ENCODE results near the gene KRI1. TPM values are rescaled to one million over a fixed set of nuclear protein-coding genes. Genes with fewer than 3 reads are reported as not detected.

Gene KRI1
- total and polyA plus RNA-seq, 4 donors: 4.6 to 14.1 (median 7.0) TPM

DNA sequence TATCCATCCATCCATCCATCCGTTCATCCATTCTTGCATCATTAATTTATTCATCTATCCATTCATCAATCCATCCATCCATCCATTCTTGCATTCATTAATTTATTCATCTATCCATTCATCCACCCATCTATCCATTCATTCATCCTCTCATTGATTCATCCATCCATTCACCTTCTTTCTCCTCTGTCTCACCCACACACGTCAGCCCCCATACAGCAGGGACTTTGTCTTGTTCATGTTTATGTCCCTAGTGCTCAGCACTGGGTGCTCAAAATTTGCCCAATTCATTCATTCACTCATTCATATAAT, 22.0 kb upstream of the KRI1 start:
- TF ChIP-seq MAX (IDR thresholded peaks at IDR 0.05): no peak
- no peak for TF ChIP-seq JUND (IDR thresholded peaks at IDR 0.05)
- TF ChIP-seq, protein P1, sequence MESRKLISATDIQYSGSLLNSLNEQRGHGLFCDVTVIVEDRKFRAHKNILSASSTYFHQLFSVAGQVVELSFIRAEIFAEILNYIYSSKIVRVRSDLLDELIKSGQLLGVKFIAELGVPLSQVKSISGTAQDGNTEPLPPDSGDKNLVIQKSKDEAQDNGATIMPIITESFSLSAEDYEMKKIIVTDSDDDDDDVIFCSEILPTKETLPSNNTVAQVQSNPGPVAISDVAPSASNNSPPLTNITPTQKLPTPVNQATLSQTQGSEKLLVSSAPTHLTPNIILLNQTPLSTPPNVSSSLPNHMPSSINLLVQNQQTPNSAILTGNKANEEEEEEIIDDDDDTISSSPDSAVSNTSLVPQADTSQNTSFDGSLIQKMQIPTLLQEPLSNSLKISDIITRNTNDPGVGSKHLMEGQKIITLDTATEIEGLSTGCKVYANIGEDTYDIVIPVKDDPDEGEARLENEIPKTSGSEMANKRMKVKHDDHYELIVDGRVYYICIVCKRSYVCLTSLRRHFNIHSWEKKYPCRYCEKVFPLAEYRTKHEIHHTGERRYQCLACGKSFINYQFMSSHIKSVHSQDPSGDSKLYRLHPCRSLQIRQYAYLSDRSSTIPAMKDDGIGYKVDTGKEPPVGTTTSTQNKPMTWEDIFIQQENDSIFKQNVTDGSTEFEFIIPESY (IDR thresholded peaks at IDR 0.05): no peak
- no peak for TF ChIP-seq RAD21 (IDR thresholded peaks at IDR 0.05)
- no peak for TF ChIP-seq TAF1 (conservative IDR thresholded peaks at IDR 0.05)
- no peak for TF ChIP-seq FOXA1 (IDR thresholded peaks at IDR 0.05)
- TF ChIP-seq, protein P2, sequence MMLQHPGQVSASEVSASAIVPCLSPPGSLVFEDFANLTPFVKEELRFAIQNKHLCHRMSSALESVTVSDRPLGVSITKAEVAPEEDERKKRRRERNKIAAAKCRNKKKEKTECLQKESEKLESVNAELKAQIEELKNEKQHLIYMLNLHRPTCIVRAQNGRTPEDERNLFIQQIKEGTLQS (IDR thresholded peaks at IDR 0.05): no peak
- TF ChIP-seq SP1 (IDR thresholded peaks at IDR 0.05): no peak
- no peak for TF ChIP-seq HNF4A (conservative IDR thresholded peaks at IDR 0.05)
- TF ChIP-seq YY1 (IDR thresholded peaks at IDR 0.05): no peak
- TF ChIP-seq EGR1 (IDR thresholded peaks at IDR 0.05; ENCODE audit: low read depth in 2 of 2): no peak
- TF ChIP-seq FOXA2 (IDR thresholded peaks at IDR 0.05): no peak
- TF ChIP-seq HNF4G (IDR thresholded peaks at IDR 0.05): no peak
- TF ChIP-seq NR2F2 (IDR thresholded peaks at IDR 0.05): no peak
- Histone ChIP-seq H3K4me1 (ENCODE audit: control insufficient read depth in 4 of 4, insufficient read depth in 4 of 4, low read length in 3 of 4) (no peaks in the 10 kb centered on the region), H3K9ac (ENCODE audit: low read depth in 1 of 2, low read length in 2 of 2) (no peak overlapping the region), H3K4me3 (ENCODE audit: low read depth in 1 of 3, low read length in 3 of 3) (no peak overlapping the region), H3K27me3 (ENCODE audit: control insufficient read depth in 4 of 4, insufficient read depth in 4 of 4, low read length in 3 of 4) (peaks cover 0 to 4% (median 2%) of the 10 kb centered on the region in 4 donors), H3K27ac (ENCODE audit: low read depth in 1 of 2, low read length in 2 of 2) (no peak overlapping the region), H3K36me3 (ENCODE audit: control insufficient read depth in 4 of 4, insufficient read depth in 3 of 4, low read depth in 1 of 4, low read length in 3 of 4) (no peaks in the 10 kb centered on the region), H3K9me3 (ENCODE audit: control insufficient read depth in 4 of 4, low read length in 3 of 4) (no peaks in the 10 kb centered on the region)
- DNase-seq (ENCODE audit: low spot score): no peak
- 81% methylated on average over 2 of the region's 2 CpGs for WGBS

GRCh38 chr19:10587022-10587838, 21.4 kb upstream of the KRI1 start, which contains the start of gene AP1M2:
TSS of gene AP1M2 (minus strand) at chr19:10587312. CDS start at chr19:10587231, 81 bp downstream.
- H3K36me3 ChIP-seq (ENCODE audit: control insufficient read depth in 4 of 4, insufficient read depth in 3 of 4, low read depth in 1 of 4, low read length in 3 of 4): no peaks in the 10 kb centered on the region
- no peaks in the 10 kb centered on the region for H3K4me1 ChIP-seq (ENCODE audit: control insufficient read depth in 4 of 4, insufficient read depth in 4 of 4, low read length in 3 of 4)
- DNase-seq (ENCODE audit: low spot score): no peak
- H3K27ac ChIP-seq (ENCODE audit: low read depth in 1 of 2, low read length in 2 of 2): no peak within 1 kb of the TSS
- 18% methylated on average over 35 of the region's 35 CpGs for WGBS
- TF ChIP-seq SP1 (IDR thresholded peaks at IDR 0.05) (no peak), FOXA2 (IDR thresholded peaks at IDR 0.05) (no peak), TAF1 (conservative IDR thresholded peaks at IDR 0.05) (no peak), HNF4G (IDR thresholded peaks at IDR 0.05) (no peak), GABPA (IDR thresholded peaks at IDR 0.05 in 1 of 2, conservative IDR thresholded peaks at IDR 0.05 in 1 of 2) (no peak), REST (IDR thresholded peaks at IDR 0.05) (no peak), EGR1 (IDR thresholded peaks at IDR 0.05; ENCODE audit: low read depth in 2 of 2) (no peak), MAX (IDR thresholded peaks at IDR 0.05) (no peak), JUND (IDR thresholded peaks at IDR 0.05) (no peak), RXRA (IDR thresholded peaks at IDR 0.05) (no peak), FOXA1 (IDR thresholded peaks at IDR 0.05) (no peak)
- TF ChIP-seq, protein P2 (IDR thresholded peaks at IDR 0.05): no peak
- TF ChIP-seq, protein P1 (IDR thresholded peaks at IDR 0.05): no peak
- TF ChIP-seq, protein P3, sequence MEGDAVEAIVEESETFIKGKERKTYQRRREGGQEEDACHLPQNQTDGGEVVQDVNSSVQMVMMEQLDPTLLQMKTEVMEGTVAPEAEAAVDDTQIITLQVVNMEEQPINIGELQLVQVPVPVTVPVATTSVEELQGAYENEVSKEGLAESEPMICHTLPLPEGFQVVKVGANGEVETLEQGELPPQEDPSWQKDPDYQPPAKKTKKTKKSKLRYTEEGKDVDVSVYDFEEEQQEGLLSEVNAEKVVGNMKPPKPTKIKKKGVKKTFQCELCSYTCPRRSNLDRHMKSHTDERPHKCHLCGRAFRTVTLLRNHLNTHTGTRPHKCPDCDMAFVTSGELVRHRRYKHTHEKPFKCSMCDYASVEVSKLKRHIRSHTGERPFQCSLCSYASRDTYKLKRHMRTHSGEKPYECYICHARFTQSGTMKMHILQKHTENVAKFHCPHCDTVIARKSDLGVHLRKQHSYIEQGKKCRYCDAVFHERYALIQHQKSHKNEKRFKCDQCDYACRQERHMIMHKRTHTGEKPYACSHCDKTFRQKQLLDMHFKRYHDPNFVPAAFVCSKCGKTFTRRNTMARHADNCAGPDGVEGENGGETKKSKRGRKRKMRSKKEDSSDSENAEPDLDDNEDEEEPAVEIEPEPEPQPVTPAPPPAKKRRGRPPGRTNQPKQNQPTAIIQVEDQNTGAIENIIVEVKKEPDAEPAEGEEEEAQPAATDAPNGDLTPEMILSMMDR (IDR thresholded peaks at IDR 0.05; ENCODE audit: low read depth, low read length, missing input control): no peak
- peaks cover 0 to 4% (median 2%) of the 10 kb centered on the region in 4 donors for H3K27me3 ChIP-seq (ENCODE audit: control insufficient read depth in 4 of 4, insufficient read depth in 4 of 4, low read length in 3 of 4)
- no peak within 1 kb of the TSS for H3K4me3 ChIP-seq (ENCODE audit: low read depth in 1 of 3, low read length in 3 of 3)
- no peak within 1 kb of the TSS for H3K9ac ChIP-seq (ENCODE audit: low read depth in 1 of 2, low read length in 2 of 2)
- no peaks in the 10 kb centered on the region for H3K9me3 ChIP-seq (ENCODE audit: control insufficient read depth in 4 of 4, low read length in 3 of 4)
